Thoracic aorta (tissue), 2 donors: Measurements from ENCODE around the gene CDCA7. TPM values are rescaled to one million over a fixed set of nuclear protein-coding genes. Genes with fewer than 3 reads are reported as not detected.
"Not testable (repeated sequence)": the region's sequence is repeated elsewhere in the genome, so short reads cannot be mapped to it uniquely, and the experiment has no call there.

Experiments used
- ATAC-seq: fragments of 150-250 bp; one replicate; pipeline ENCODE4 v1.8.0; 2017; ENCODE audit warnings: low read depth; ENCODE audit not compliant: insufficient number of reproducible peaks, low FRiP score
- DNase-seq: peaks from one replicate; pipeline ENCODE4 v3.0.0-alpha.2; 2020; ENCODE audit warnings: low spot score
- H3K27ac ChIP-seq, 2 donors: fragments of 200-600 bp; sonication (generic); 1 replicate in 1 of 2; 2 replicates in 1 of 2; pipeline ENCODE4 v1.5.1; 2016; ENCODE audit warnings: mild to moderate bottlenecking in 2 of 2, moderate library complexity in 2 of 2
- H3K27me3 ChIP-seq: fragments of 200-600 bp; sonication (generic); replicated peaks from 2 replicates; pipeline ENCODE4 v1.6.0; 2016; ENCODE audit warnings: mild to moderate bottlenecking; ENCODE audit not compliant: insufficient read depth
- H3K36me3 ChIP-seq: fragments of 200-600 bp; sonication (generic); one replicate; pipeline ENCODE4 v1.5.1; 2016
- H3K4me1 ChIP-seq, 2 donors: fragments of 200-600 bp; sonication (generic); 1 replicate in 1 of 2; 2 replicates in 1 of 2; pipeline versions ENCODE4 v1.5.1 to v1.6.0; 2016; ENCODE audit warnings: low read depth in 2 of 2, mild to moderate bottlenecking in 1 of 2; ENCODE audit not compliant: control insufficient read depth in 1 of 2
- H3K4me3 ChIP-seq: fragments of 200-600 bp; sonication (generic); 2 replicates; pipeline ENCODE4 v1.5.1; 2016; ENCODE audit warnings: mild to moderate bottlenecking
- H3K9me3 ChIP-seq: fragments of 200-600 bp; sonication (generic); 2 replicates; pipeline ENCODE4 v1.5.1; 2016
- CTCF ChIP-seq: fragments of 200-600 bp; sonication (generic); IDR thresholded peaks from one replicate; pipeline ENCODE4 v1.5.1; 2019; ENCODE audit warnings: antibody characterized with exemption
- total RNA-seq, 2 donors: library from RNA; depleted of rRNA; stranded (reverse); fragments of >200 nt; gene quantifications; one replicate each; pipeline versions ENCODE4 v1.1.0 to v1.2.3, GENCODE V29; 2016

The CDCA7 gene
- 1 to 10 TPM in 1 of 2 donors, not detected in 1; 4.9 TPM for total RNA-seq

GRCh38 chr2:173354582-173355131 lies at the start of gene CDCA7:
TSS of gene CDCA7 (plus strand) at chr2:173354872. CDS start at chr2:173354964, 92 bp downstream.
- no peak for ATAC-seq
- Histone ChIP-seq H3K4me1 (peaks cover 9 to 12% of the 10 kb centered on the region in 2 donors), H3K36me3 (no peaks in the 10 kb centered on the region), H3K27me3 (no peaks in the 10 kb centered on the region), H3K9me3 (no peaks in the 10 kb centered on the region), H3K4me3 (peak within 1 kb of the TSS; percentile 78), H3K27ac (no peak within 1 kb of the TSS)
- DNase-seq = no peak
- TF ChIP-seq CTCF = no peak

GRCh38 chr2:173305303-173305702 lies 49.4 kb upstream of the CDCA7 start:
- Histone ChIP-seq H3K27ac (no peak overlapping the region), H3K9me3 (no peaks in the 10 kb centered on the region), H3K4me3 (no peak overlapping the region), H3K36me3 (no peaks in the 10 kb centered on the region), H3K4me1 (no peaks in the 10 kb centered on the region), H3K27me3 (no peaks in the 10 kb centered on the region)
- DNase-seq (no peak), ATAC-seq (no peak)
- no peak for TF ChIP-seq CTCF

GRCh38 chr2:173307293-173307692 lies 47.4 kb upstream of the CDCA7 start:
- no peak overlapping the region for H3K4me3 ChIP-seq
- no peaks in the 10 kb centered on the region for H3K27me3 ChIP-seq
- H3K9me3 ChIP-seq = no peaks in the 10 kb centered on the region
- no peak for TF ChIP-seq CTCF
- DNase-seq = no peak
- H3K27ac ChIP-seq = no peak overlapping the region
- H3K36me3 ChIP-seq = no peaks in the 10 kb centered on the region
- ATAC-seq = no peak
- H3K4me1 ChIP-seq = no peaks in the 10 kb centered on the region

GRCh38 chr2:173309370-173309769 lies 45.3 kb upstream of the CDCA7 start:
- H3K4me1 ChIP-seq, H3K36me3 ChIP-seq, H3K9me3 ChIP-seq, DNase-seq, H3K27ac ChIP-seq, ATAC-seq, H3K27me3 ChIP-seq, H3K4me3 ChIP-seq: not testable (repeated sequence)

- no peak for TF ChIP-seq CTCF
- ATAC-seq (no peak), DNase-seq (no peak)
- Histone ChIP-seq H3K4me1 (no peaks in the 10 kb centered on the region), H3K36me3 (no peaks in the 10 kb centered on the region), H3K27ac (no peak overlapping the region), H3K4me3 (no peak overlapping the region), H3K27me3 (no peaks in the 10 kb centered on the region), H3K9me3 (no peaks in the 10 kb centered on the region)
These were observed 42.6 kb upstream of the CDCA7 start for GRCh38 chr2:173311844-173312606.
